H1 (cell line): ENCODE data around the gene TMEM38A. TPM values are rescaled to one million over a fixed set of nuclear protein-coding genes. Genes with fewer than 3 reads are reported as not detected.

Experiments
- CBX5 ChIP-seq: fragments of 300-800, 300-1000 bp; sonication (generic); IDR thresholded peaks from 2 replicates; pipeline ENCODE4 v1.7.1; 2016; ENCODE audit warnings: antibody characterized with exemption, low read length, low read depth
- GTF2F1 ChIP-seq: IDR thresholded peaks from 2 replicates; pipeline ENCODE4 v1.6.1; 2012; ENCODE audit warnings: low read depth, low read length, improper control_type of control experiment, borderline replicate concordance
- JUND ChIP-seq: IDR thresholded peaks from 2 replicates; pipeline ENCODE4 v1.6.1; 2011; ENCODE audit warnings: mild to moderate bottlenecking, improper control_type of control experiment, low read length
- KDM4A ChIP-seq: IDR thresholded peaks from one replicate; pipeline ENCODE4 v1.7.1; 2012; ENCODE audit warnings: low read depth, mild to moderate bottlenecking, moderate library complexity, low read length, inconsistent platforms; ENCODE audit not compliant: severe bottlenecking
- SIX5 ChIP-seq: IDR thresholded peaks from 2 replicates; pipeline ENCODE4 v1.6.1; 2011; ENCODE audit warnings: mild to moderate bottlenecking, low read depth, low read length
- SP1 ChIP-seq: IDR thresholded peaks from 2 replicates; pipeline ENCODE4 v1.6.1; 2011; ENCODE audit warnings: low read depth, low read length
- polyA plus RNA-seq, 7 experiments: library from polyadenylated mRNA; depleted of rRNA in 3 of 7; stranded (reverse) in 5 of 7; unstranded in 2 of 7; fragments of >200 nt in 5 of 7; fragments of 200-250 nt in 2 of 7; gene quantifications; 1 replicate in 5 of 7; 2 replicates in 1 of 7; 4 replicates in 1 of 7; pipeline versions ENCODE4 v1.2.1 to v1.2.3, GENCODE V29; 2011 to 2013; ENCODE audit warnings: missing spikeins in 2 of 7, mixed read lengths in 2 of 7
- total RNA-seq: library from RNA; stranded (reverse); fragmentation: NEBNext Ultra II Directional; extraction: Animal tissue kit (Norgen Biotek cat#: 25700); gene quantifications from 2 replicates; pipeline ENCODE4 v1.2.1, GENCODE V29; 2021

The TMEM38A gene
- total and polyA plus RNA-seq, 2 of the 8 experiments (the other 6 are each of a cell fraction or from before 2014, with no cell fraction given) = 8.9 to 9.2 TPM

DNA sequence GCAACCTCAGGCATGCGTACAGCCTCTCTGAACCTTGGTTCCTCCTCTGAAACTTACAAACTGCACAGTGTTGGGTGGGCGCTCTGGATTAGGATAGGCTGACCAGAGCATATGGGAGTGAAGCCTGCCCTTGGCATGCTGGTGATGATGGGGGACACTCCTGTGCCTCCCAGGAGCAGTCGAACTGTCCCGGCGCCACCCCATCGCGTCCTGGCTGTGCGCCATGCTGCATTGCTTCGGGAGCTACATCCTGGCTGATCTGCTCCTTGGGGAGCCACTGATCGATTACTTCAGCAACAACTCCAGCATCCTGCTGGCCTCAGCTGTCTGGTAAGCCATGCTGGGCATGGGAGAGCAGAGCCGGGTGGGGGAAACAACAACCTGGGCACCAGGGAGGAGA, 18.9 kb downstream of the TMEM38A start (continued):
- TF ChIP-seq GTF2F1 = no peak
- no peak for TF ChIP-seq KDM4A
- no peak for TF ChIP-seq SP1
- TF ChIP-seq CBX5 = no peak
- TF ChIP-seq JUND = no peak
- TF ChIP-seq SIX5 = no peak
